Fibroblast of peridontal ligament (primary cell): ENCODE data around the gene TRANK1.
A peak's percentile ranks its signal among the peaks of the same experiment; 100 is the strongest.
"Not testable (repeated sequence)": the region's sequence is repeated elsewhere in the genome, so short reads cannot be mapped to it uniquely, and the experiment has no call there.

Experiments
- DNase-seq: peaks from one replicate; pipeline ENCODE4 v3.0.0-alpha.2; 2010; ENCODE audit errors: extremely low read depth

Gene TRANK1

GRCh38 chr3:36892457-36893136 is 52.3 kb downstream of the TRANK1 start:
- no peak for DNase-seq

GRCh38 chr3:36891701-36892160 is 53.1 kb downstream of the TRANK1 start:
- DNase-seq = no peak

- DNase-seq = not testable (repeated sequence)
These were observed 53.8 kb downstream of the TRANK1 start for GRCh38 chr3:36891097-36891496.

GRCh38 chr3:36890261-36890660 is 54.6 kb downstream of the TRANK1 start:
- DNase-seq = no peak

GRCh38 chr3:36881735-36882134 is 63.1 kb downstream of the TRANK1 start:
- DNase-seq = no peak

DNA sequence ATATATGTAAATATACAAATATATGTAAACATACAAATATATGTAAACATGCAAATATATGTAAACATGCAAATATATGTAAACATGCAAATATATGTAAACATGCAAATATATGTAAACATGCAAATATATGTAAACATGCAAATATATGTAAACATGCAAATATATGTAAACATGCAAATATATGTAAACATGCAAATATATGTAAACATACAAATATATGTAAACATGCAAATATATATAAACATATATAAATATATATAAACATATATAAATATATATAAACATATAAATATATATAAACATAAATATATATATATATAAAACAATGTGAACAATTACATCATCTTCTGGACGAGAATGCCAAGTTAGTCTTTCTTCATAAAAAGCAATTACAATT is 65.0 kb downstream of the TRANK1 start:
- DNase-seq = not testable (repeated sequence)

- DNase-seq = no peak
These were observed 66.7 kb downstream of the TRANK1 start for GRCh38 chr3:36877930-36878685.

- DNase-seq = no peak
These were observed 68.5 kb downstream of the TRANK1 start for GRCh38 chr3:36876181-36876936.

DNA sequence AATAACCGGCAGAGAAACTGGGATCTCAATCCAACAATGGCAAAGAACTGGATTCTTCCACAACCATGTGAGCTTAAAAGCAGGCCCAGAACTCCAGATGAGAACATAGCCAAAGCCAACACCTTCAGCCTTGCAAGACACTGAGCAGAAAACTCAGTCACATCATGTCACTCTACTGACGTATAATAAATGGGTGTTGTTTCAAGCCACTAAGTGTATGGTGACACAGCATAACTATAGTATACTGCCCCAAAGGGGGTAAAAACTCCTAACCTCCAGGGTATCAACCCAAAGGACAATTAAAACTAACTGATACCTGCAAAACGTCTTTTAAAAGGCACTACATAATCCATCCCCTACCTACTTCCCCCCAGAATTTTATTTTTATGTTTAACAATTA is 69.5 kb downstream of the TRANK1 start:
- no peak for DNase-seq

GRCh38 chr3:36874424-36874823 is 70.4 kb downstream of the TRANK1 start:
- DNase-seq = no peak

- DNase-seq = no peak
These were observed 73.3 kb downstream of the TRANK1 start for GRCh38 chr3:36871379-36872126.

DNA sequence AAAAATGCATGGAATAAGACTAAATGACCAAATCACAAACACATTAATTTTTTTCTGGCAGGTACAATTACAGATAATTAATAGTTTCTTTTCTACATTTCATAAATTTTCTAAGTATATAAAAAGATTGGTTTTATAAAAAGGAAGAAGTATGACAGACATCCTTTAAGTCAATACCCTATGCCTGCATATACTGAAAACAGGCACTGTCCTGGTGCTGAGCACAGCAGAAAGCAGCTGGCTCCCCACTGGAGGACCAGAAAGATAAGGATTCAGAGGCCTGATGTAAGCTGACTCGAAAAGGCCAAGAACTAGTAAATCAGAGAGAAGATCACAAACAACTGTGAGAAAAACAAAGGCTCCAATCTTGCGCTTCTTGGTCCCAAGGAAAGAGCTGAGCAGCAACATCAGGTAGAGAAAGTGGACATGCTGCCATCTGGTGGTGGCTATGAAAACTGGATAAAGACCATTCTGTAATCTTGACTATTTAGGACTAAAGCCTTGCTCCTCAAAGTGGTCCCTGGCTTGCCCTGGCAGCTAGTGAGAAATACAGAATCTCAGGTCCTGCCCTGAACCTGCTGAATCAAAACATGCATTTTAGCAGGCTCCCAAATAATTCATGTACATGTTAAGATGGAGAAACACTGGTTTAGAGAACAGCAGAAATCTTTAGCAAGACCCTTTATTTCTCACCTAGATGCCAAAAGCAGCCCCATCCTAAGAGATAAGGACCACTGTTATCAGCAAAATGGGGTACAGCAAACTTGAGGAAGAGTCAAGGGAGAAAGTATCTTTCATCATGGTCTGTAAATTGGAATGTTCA is 76.0 kb downstream of the TRANK1 start:
- peak; percentile 77 for DNase-seq

- no peak for DNase-seq
These were observed 77.0 kb downstream of the TRANK1 start for GRCh38 chr3:36867810-36868209.

- no peak for DNase-seq
These were observed 78.5 kb downstream of the TRANK1 start for GRCh38 chr3:36866368-36866767.

GRCh38 chr3:36864180-36865053 is 80.4 kb downstream of the TRANK1 start:
- DNase-seq = no peak

GRCh38 chr3:36862076-36862755 is 82.6 kb downstream of the TRANK1 start:
- no peak for DNase-seq

GRCh38 chr3:36859494-36859893 is 85.4 kb downstream of the TRANK1 start:
- DNase-seq = no peak

GRCh38 chr3:36852071-36852470 is 92.8 kb downstream of the TRANK1 start:
- peak; percentile 60 for DNase-seq

DNA sequence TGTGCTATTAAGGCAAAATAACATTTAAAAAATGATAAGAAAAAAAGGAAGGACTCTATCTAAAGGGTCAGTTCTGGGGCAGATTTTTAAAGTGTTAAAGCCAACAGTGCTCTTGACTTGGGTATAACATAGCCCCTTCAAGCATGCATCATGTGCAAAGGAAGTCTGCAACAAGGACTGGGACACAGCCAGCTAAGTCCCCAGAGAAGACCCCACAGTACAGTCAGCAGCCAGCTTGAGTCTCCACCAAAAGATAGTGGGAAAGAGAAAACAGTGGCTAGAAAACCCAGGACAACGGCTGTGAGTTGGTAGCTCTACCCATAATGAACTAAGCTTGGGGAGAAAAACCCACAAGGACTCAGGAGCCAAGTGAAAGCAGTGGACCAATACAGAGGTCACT is 94.1 kb downstream of the TRANK1 start:
- no peak for DNase-seq
